DOHH2 (cell line): Measurements from ENCODE around the gene TLX2.

Source experiments
- EZH2phosphoT487 ChIP-seq: fragments of 200-600 bp; sonication (generic); IDR thresholded peaks from 2 replicates; pipeline ENCODE4 v1.6.1; 2017; ENCODE audit warnings: borderline replicate concordance, mild to moderate bottlenecking, antibody characterized with exemption, low read length, moderate library complexity, mixed read lengths
- TF ChIP-seq, protein P1 (sequence below): fragments of 200-600 bp; sonication (generic); IDR thresholded peaks from one replicate; pipeline ENCODE4 v1.5.1; 2014; ENCODE audit warnings: antibody characterized with exemption, mild to moderate bottlenecking, low read depth, low read length; ENCODE audit not compliant: poor library complexity, severe bottlenecking

DNA sequence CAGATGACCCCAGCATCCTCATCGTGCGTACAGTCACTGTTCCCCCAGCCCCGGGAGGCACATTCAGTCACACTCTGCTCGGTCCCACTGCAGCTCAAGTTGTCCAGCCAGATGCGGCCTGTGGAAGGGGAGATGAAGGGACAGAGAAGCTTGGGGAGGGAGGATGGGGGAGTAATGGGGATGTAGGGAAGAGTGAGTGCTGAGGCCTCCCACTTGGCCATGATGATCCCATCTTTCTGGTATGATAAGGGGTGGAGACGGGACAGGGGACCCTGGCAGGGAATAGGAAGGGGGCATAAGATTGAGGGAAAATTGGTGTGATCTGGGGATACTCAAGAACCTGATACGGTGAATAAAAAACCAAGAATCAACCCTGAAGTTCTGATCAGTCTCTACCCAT is 36.0 kb downstream of the TLX2 start:
- TF ChIP-seq, protein P1, sequence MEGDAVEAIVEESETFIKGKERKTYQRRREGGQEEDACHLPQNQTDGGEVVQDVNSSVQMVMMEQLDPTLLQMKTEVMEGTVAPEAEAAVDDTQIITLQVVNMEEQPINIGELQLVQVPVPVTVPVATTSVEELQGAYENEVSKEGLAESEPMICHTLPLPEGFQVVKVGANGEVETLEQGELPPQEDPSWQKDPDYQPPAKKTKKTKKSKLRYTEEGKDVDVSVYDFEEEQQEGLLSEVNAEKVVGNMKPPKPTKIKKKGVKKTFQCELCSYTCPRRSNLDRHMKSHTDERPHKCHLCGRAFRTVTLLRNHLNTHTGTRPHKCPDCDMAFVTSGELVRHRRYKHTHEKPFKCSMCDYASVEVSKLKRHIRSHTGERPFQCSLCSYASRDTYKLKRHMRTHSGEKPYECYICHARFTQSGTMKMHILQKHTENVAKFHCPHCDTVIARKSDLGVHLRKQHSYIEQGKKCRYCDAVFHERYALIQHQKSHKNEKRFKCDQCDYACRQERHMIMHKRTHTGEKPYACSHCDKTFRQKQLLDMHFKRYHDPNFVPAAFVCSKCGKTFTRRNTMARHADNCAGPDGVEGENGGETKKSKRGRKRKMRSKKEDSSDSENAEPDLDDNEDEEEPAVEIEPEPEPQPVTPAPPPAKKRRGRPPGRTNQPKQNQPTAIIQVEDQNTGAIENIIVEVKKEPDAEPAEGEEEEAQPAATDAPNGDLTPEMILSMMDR: no peak
- TF ChIP-seq EZH2phosphoT487: no peak
